HepG2 (cell line): Measurements from ENCODE around the gene RAB40C. TPM values are rescaled to one million over a fixed set of nuclear protein-coding genes. Genes with fewer than 3 reads are reported as not detected.

Experiments
- BATF2 ChIP-seq: sonication (generic); formaldehyde crosslinking; IDR thresholded peaks from 2 replicates; pipeline ENCODE4 v1.8.0; 2022; ENCODE audit warnings: mild to moderate bottlenecking, missing genetic modification reagents, moderate library complexity
- CCAR2 ChIP-seq: fragments of 200-400 bp; formaldehyde crosslinking; optimal IDR thresholded peaks from 2 replicates; pipeline ENCODE3; 2018; ENCODE audit warnings: low read depth, mild to moderate bottlenecking, low read length, moderate library complexity
- CHD2 ChIP-seq: IDR thresholded peaks from 2 replicates; pipeline ENCODE4 v1.6.1; 2011; ENCODE audit warnings: low read depth, low read length, improper control_type of control experiment
- CREM ChIP-seq, 2 experiments: sonication (generic) in 1 of 2; formaldehyde crosslinking in 1 of 2; IDR thresholded peaks; 2 replicates each; pipeline versions ENCODE4 v1.4.0 to v1.6.1; 2016 to 2020; ENCODE audit warnings: antibody characterized with exemption in 1 of 2, mild to moderate bottlenecking in 1 of 2, missing genetic modification reagents in 1 of 2
- GZF1 ChIP-seq: sonication (generic); formaldehyde crosslinking; IDR thresholded peaks from 2 replicates; pipeline ENCODE4 v1.5.1; 2020; ENCODE audit warnings: mild to moderate bottlenecking, missing genetic modification reagents
- HNRNPL ChIP-seq: fragments of 200-400 bp; formaldehyde crosslinking; IDR thresholded peaks from 2 replicates; pipeline ENCODE4 v1.6.1; 2017; ENCODE audit warnings: mild to moderate bottlenecking, low read depth, low read length
- HNRNPUL1 ChIP-seq: fragments of 200-400 bp; formaldehyde crosslinking; IDR thresholded peaks from 2 replicates; pipeline ENCODE4 v1.6.1; 2017; ENCODE audit warnings: low read depth, mild to moderate bottlenecking, low read length, moderate library complexity
- MBNL3 ChIP-seq: fragments of 250-450 bp; sonication (Bioruptor Pico); conservative IDR thresholded peaks from 2 replicates; pipeline ENCODE4 v1.8.0; 2022; ENCODE audit warnings: mild to moderate bottlenecking, inconsistent platforms
- MXD4 ChIP-seq: IDR thresholded peaks from 2 replicates; pipeline ENCODE4 v1.6.1; 2016; ENCODE audit warnings: mild to moderate bottlenecking, missing biosample characterization, missing genetic modification reagents
- PHF8 ChIP-seq: sonication (generic); formaldehyde crosslinking; IDR thresholded peaks from 2 replicates; pipeline ENCODE4 v1.5.0; 2020; ENCODE audit warnings: missing genetic modification reagents
- TAF1 ChIP-seq: sonication (generic); formaldehyde crosslinking; IDR thresholded peaks from 2 replicates; pipeline ENCODE4 v1.4.0; 2020; ENCODE audit warnings: missing genetic modification reagents
- TP53 ChIP-seq: sonication (generic); formaldehyde crosslinking; conservative IDR thresholded peaks from 2 replicates; pipeline ENCODE4 v1.4.0; 2020; ENCODE audit warnings: missing genetic modification reagents
- ZBTB2 ChIP-seq: sonication (generic); formaldehyde crosslinking; IDR thresholded peaks from 2 replicates; pipeline ENCODE4 v1.8.0; 2022; ENCODE audit warnings: low read depth, missing genetic modification reagents
- ZBTB7A ChIP-seq: sonication (generic); formaldehyde crosslinking; IDR thresholded peaks from 2 replicates; pipeline ENCODE4 v1.8.0; 2022; ENCODE audit warnings: mild to moderate bottlenecking, missing genetic modification reagents
- ZNF326 ChIP-seq: sonication (generic); formaldehyde crosslinking; IDR thresholded peaks from 2 replicates; pipeline ENCODE4 v1.4.0; 2020; ENCODE audit warnings: missing genetic modification reagents, borderline replicate concordance
- ZNF441 ChIP-seq: sonication (generic); formaldehyde crosslinking; IDR thresholded peaks from 2 replicates; pipeline ENCODE4 v1.7.0; 2021; ENCODE audit warnings: missing genetic modification reagents, borderline replicate concordance
- ZSCAN25 ChIP-seq: sonication (generic); formaldehyde crosslinking; IDR thresholded peaks from 2 replicates; pipeline ENCODE4 v1.8.0; 2022; ENCODE audit warnings: mild to moderate bottlenecking, missing genetic modification reagents
- polyA plus RNA-seq, 8 experiments: library from polyadenylated mRNA; depleted of rRNA in 3 of 8; stranded (reverse) in 7 of 8; unstranded in 1 of 8; fragments of >200 nt; fragmentation: Illumina TruSeq in 4 of 8; extraction: Trizol in 4 of 8; gene quantifications; 2 replicates each; pipeline versions ENCODE4 v1.2.1 to v1.2.3, GENCODE V29; 2011 to 2016; ENCODE audit warnings: low read depth in 4 of 8, missing spikeins in 1 of 8, mixed read lengths in 1 of 8; ENCODE audit not compliant: insufficient read depth in 1 of 8
- total RNA-seq, 5 experiments: library from RNA; depleted of rRNA; stranded (reverse); fragments of >200 nt; fragmentation: Illumina TruSeq; extraction: Trizol; gene quantifications; 2 replicates each; pipeline ENCODE4 v1.2.3, GENCODE V29; 2016; ENCODE audit warnings: low read depth in 1 of 5
- TF ChIP-seq, protein P1 (sequence below): sonication (generic); formaldehyde crosslinking; IDR thresholded peaks from 2 replicates; pipeline ENCODE4 v1.4.0; 2020; ENCODE audit warnings: missing genetic modification reagents, mild to moderate bottlenecking, borderline replicate concordance
- TF ChIP-seq, protein P2 (sequence below): sonication (generic); formaldehyde crosslinking; IDR thresholded peaks from 2 replicates; pipeline ENCODE4 v1.4.0; 2020; ENCODE audit warnings: mild to moderate bottlenecking, missing genetic modification reagents
- TF ChIP-seq, protein P3 (sequence below): sonication (generic); formaldehyde crosslinking; IDR thresholded peaks from 2 replicates; pipeline ENCODE4 v1.4.0; 2020; ENCODE audit warnings: low read depth, missing genetic modification reagents

The RAB40C gene
- total and polyA plus RNA-seq, 2 of the 13 experiments (the other 11 are each of a cell fraction or from before 2014, with no cell fraction given) = 7.7 to 11.5 TPM

DNA sequence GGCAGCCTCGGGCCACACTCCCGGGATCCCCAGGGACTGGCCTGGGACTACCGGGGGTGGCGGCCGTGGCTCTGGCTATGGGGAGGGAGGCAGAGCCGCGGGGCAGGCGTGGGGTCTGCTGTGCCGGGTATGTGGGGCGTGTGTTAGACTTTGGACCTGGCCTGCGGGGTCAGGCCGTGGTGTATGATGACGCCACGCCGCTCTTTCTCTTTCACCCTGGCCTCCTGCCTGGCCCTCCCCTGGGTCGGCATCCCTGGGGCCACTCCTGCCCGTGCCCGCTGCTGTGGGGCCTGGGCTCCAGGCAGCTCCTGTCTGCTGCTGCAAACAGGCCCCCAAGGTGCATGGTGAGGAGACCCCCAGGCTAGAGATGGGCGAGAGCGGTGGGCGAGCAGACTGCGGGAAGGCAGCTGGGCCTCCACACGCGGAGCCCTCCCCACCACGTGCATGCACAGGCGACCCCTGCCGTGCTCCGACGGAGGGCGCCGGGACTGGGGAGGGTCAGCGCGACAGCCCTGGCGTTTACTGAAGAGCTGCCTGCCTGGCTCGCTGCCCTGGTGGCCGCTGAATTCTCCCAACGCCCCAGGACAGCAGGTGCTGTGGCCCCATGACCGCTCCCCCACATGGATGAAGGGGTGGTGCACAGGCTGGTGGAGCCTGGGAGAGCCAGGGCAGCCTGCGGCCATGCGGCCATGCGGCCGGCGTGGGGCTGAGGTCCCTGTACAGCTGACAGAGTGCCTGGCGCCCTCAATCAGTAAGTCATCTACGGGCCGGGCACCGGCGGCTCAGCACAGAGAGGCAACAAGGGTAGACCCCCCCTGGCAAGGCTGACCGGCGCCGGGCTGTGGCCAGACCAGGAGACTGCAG lies 46.3 kb upstream of the RAB40C start (continued):
- TF ChIP-seq, protein P1, sequence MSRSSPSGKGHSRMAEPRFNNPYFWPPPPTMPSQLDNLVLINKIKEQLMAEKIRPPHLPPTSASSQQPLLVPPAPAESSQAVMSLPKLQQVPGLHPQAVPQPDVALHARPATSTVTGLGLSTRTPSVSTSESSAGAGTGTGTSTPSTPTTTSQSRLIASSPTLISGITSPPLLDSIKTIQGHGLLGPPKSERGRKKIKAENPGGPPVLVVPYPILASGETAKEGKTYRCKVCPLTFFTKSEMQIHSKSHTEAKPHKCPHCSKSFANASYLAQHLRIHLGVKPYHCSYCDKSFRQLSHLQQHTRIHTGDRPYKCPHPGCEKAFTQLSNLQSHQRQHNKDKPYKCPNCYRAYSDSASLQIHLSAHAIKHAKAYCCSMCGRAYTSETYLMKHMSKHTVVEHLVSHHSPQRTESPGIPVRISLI (CRISPR knock-in tag) = no peak
- TF ChIP-seq TAF1 = peak; percentile 30; the same call in 1 of the 2 replicates
- peak; percentile 45; the same call in 1 of the 2 replicates for TF ChIP-seq PHF8 (CRISPR knock-in tag)
- TF ChIP-seq ZNF441 (CRISPR knock-in tag) = no peak
- TF ChIP-seq ZBTB7A (CRISPR knock-in tag) = peak; percentile 51; the same call in 1 of the 2 replicates
- peak; percentile 53; the same call in 1 of the 2 replicates for TF ChIP-seq HNRNPUL1
- TF ChIP-seq CHD2 = no peak
- TF ChIP-seq ZSCAN25 (CRISPR knock-in tag) = 0 out of 2 replicates have a peak, but pooled peaks have one; percentile 55
- peak; percentile 93 for TF ChIP-seq HNRNPL
- TF ChIP-seq, protein P2, sequence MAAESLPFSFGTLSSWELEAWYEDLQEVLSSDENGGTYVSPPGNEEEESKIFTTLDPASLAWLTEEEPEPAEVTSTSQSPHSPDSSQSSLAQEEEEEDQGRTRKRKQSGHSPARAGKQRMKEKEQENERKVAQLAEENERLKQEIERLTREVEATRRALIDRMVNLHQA (CRISPR knock-in tag) = no peak
- peak; percentile 54 for TF ChIP-seq CREM (IDR thresholded peaks at IDR 0.05)
- TF ChIP-seq CREM (CRISPR knock-in tag; IDR thresholded peaks at IDR 0.05) = no peak
- 0 out of 2 replicates have a peak, but pooled peaks have one; percentile 39 for TF ChIP-seq BATF2 (CRISPR knock-in tag)
- no peak for TF ChIP-seq CCAR2
- TF ChIP-seq MBNL3 (CRISPR knock-in tag) = no peak
- TF ChIP-seq, protein P3, sequence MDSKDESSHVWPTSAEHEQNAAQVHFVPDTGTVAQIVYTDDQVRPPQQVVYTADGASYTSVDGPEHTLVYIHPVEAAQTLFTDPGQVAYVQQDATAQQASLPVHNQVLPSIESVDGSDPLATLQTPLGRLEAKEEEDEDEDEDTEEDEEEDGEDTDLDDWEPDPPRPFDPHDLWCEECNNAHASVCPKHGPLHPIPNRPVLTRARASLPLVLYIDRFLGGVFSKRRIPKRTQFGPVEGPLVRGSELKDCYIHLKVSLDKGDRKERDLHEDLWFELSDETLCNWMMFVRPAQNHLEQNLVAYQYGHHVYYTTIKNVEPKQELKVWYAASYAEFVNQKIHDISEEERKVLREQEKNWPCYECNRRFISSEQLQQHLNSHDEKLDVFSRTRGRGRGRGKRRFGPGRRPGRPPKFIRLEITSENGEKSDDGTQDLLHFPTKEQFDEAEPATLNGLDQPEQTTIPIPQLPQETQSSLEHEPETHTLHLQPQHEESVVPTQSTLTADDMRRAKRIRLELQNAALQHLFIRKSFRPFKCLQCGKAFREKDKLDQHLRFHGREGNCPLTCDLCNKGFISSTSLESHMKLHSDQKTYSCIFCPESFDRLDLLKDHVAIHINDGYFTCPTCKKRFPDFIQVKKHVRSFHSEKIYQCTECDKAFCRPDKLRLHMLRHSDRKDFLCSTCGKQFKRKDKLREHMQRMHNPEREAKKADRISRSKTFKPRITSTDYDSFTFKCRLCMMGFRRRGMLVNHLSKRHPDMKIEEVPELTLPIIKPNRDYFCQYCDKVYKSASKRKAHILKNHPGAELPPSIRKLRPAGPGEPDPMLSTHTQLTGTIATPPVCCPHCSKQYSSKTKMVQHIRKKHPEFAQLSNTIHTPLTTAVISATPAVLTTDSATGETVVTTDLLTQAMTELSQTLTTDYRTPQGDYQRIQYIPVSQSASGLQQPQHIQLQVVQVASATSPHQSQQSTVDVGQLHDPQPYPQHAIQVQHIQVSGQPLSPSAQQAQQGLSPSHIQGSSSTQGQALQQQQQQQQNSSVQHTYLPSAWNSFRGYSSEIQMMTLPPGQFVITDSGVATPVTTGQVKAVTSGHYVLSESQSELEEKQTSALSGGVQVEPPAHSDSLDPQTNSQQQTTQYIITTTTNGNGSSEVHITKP (CRISPR knock-in tag) = no peak
- TF ChIP-seq GZF1 = no peak; the same call in 1 of the 2 replicates
- TF ChIP-seq TP53 (CRISPR knock-in tag) = no peak
- no peak for TF ChIP-seq MXD4 (CRISPR knock-in tag)
- no peak for TF ChIP-seq ZBTB2 (CRISPR knock-in tag)
- no peak for TF ChIP-seq ZNF326
